ENCODE measurements around the gene ACO1.

Gene ACO1

GRCh38 chr9:32449969-32450368 is 65.5 kb downstream of the ACO1 start:
- no peak for DNase-seq (ENCODE audit: extremely low spot score)
- no peak for TF ChIP-seq NFRKB (IDR thresholded peaks at IDR 0.05)
- ChIA-PET POLR2A (no interaction called here), CTCF (no interaction called here)

- POLR2A ChIA-PET, result no interaction called here
- CTCF ChIA-PET, result no interaction called here
- no peak for DNase-seq (ENCODE audit: extremely low spot score)
- TF ChIP-seq BHLHE40 (IDR thresholded peaks at IDR 0.05; ENCODE audit: borderline replicate concordance), result no peak
- no peak for TF ChIP-seq FOXA1 (IDR thresholded peaks at IDR 0.05)
- no peak for TF ChIP-seq ARNT (IDR thresholded peaks at IDR 0.05)
- no peak for TF ChIP-seq LEF1 (IDR thresholded peaks at IDR 0.05; ENCODE audit: borderline replicate concordance)
- no peak for TF ChIP-seq L3MBTL2 (conservative IDR thresholded peaks at IDR 0.05)
- TF ChIP-seq NFRKB (IDR thresholded peaks at IDR 0.05), result no peak
- no peak for TF ChIP-seq TARDBP (IDR thresholded peaks at IDR 0.05)
- no peak for TF ChIP-seq ZNF384 (IDR thresholded peaks at IDR 0.05)
- TF ChIP-seq HDGF (IDR thresholded peaks at IDR 0.05; ENCODE audit: borderline replicate concordance), result no peak
- no peak for TF ChIP-seq ELF4 (IDR thresholded peaks at IDR 0.05)
- TF ChIP-seq FOXK2 (IDR thresholded peaks at IDR 0.05), result no peak
- no peak for TF ChIP-seq SP1 (IDR thresholded peaks at IDR 0.05)
- no peak for TF ChIP-seq FOXM1 (IDR thresholded peaks at IDR 0.05; ENCODE audit: borderline replicate concordance)
- TF ChIP-seq CTBP1 (IDR thresholded peaks at IDR 0.05; ENCODE audit: borderline replicate concordance), result no peak
- no peak for TF ChIP-seq PKNOX1 (IDR thresholded peaks at IDR 0.05)
- no peak for TF ChIP-seq SUZ12 (IDR thresholded peaks at IDR 0.05)
Measured at GRCh38 chr9:32454280-32454679, 69.8 kb downstream of the ACO1 start.

GRCh38 chr9:32455738-32456137 is 71.3 kb downstream of the ACO1 start:
- TF ChIP-seq BHLHE40 (IDR thresholded peaks at IDR 0.05; ENCODE audit: borderline replicate concordance) (no peak), SUZ12 (IDR thresholded peaks at IDR 0.05) (no peak), NFRKB (IDR thresholded peaks at IDR 0.05) (no peak), ZNF384 (IDR thresholded peaks at IDR 0.05) (no peak), ARNT (IDR thresholded peaks at IDR 0.05) (no peak), HDGF (IDR thresholded peaks at IDR 0.05; ENCODE audit: borderline replicate concordance) (no peak), L3MBTL2 (conservative IDR thresholded peaks at IDR 0.05) (no peak), FOXM1 (IDR thresholded peaks at IDR 0.05; ENCODE audit: borderline replicate concordance) (no peak), ELF4 (IDR thresholded peaks at IDR 0.05) (no peak), TARDBP (IDR thresholded peaks at IDR 0.05) (no peak), CTBP1 (IDR thresholded peaks at IDR 0.05; ENCODE audit: borderline replicate concordance) (no peak), SP1 (IDR thresholded peaks at IDR 0.05) (no peak), FOXK2 (IDR thresholded peaks at IDR 0.05) (no peak), PKNOX1 (IDR thresholded peaks at IDR 0.05) (no peak), LEF1 (IDR thresholded peaks at IDR 0.05; ENCODE audit: borderline replicate concordance) (no peak), FOXA1 (IDR thresholded peaks at IDR 0.05) (no peak)
- CTCF ChIA-PET, result no interaction called here
- POLR2A ChIA-PET, result no interaction called here
- DNase-seq (ENCODE audit: extremely low spot score), result no peak

- no peak for TF ChIP-seq TARDBP (IDR thresholded peaks at IDR 0.05)
- TF ChIP-seq HDGF (IDR thresholded peaks at IDR 0.05; ENCODE audit: borderline replicate concordance), result no peak
- no peak for TF ChIP-seq FOXA1 (IDR thresholded peaks at IDR 0.05)
- TF ChIP-seq SP1 (IDR thresholded peaks at IDR 0.05), result no peak
- no peak for TF ChIP-seq LEF1 (IDR thresholded peaks at IDR 0.05; ENCODE audit: borderline replicate concordance)
- TF ChIP-seq BHLHE40 (IDR thresholded peaks at IDR 0.05; ENCODE audit: borderline replicate concordance), result no peak
- TF ChIP-seq ARNT (IDR thresholded peaks at IDR 0.05), result no peak
- no peak for TF ChIP-seq SUZ12 (IDR thresholded peaks at IDR 0.05)
- POLR2A ChIA-PET, result no interaction called here
- CTCF ChIA-PET, result no interaction called here
- no peak for DNase-seq (ENCODE audit: extremely low spot score)
Measured at GRCh38 chr9:32456564-32456963, 72.1 kb downstream of the ACO1 start.

- POLR2A ChIA-PET, result no interaction called here
- DNase-seq (ENCODE audit: extremely low spot score), result no peak
- no peak for TF ChIP-seq ARNT (IDR thresholded peaks at IDR 0.05)
- no peak for TF ChIP-seq TARDBP (IDR thresholded peaks at IDR 0.05)
- no peak for TF ChIP-seq BHLHE40 (IDR thresholded peaks at IDR 0.05; ENCODE audit: borderline replicate concordance)
- no peak for TF ChIP-seq FOXM1 (IDR thresholded peaks at IDR 0.05; ENCODE audit: borderline replicate concordance)
- TF ChIP-seq ZNF384 (IDR thresholded peaks at IDR 0.05), result no peak
- TF ChIP-seq SP1 (IDR thresholded peaks at IDR 0.05), result no peak
- TF ChIP-seq ELF4 (IDR thresholded peaks at IDR 0.05), result no peak
- TF ChIP-seq L3MBTL2 (conservative IDR thresholded peaks at IDR 0.05), result no peak
- TF ChIP-seq LEF1 (IDR thresholded peaks at IDR 0.05; ENCODE audit: borderline replicate concordance), result no peak
- TF ChIP-seq PKNOX1 (IDR thresholded peaks at IDR 0.05), result no peak
- CTCF ChIA-PET, result no interaction called here
Measured at GRCh38 chr9:32463500-32464293, 79.3 kb downstream of the ACO1 start.

- TF ChIP-seq NFRKB (IDR thresholded peaks at IDR 0.05), result no peak
- POLR2A ChIA-PET, result no interaction called here
- CTCF ChIA-PET, result no interaction called here
- no peak for DNase-seq (ENCODE audit: extremely low spot score)
Measured at GRCh38 chr9:32468740-32469139, 84.3 kb downstream of the ACO1 start.

GRCh38 chr9:32472344-32472743 is 87.9 kb downstream of the ACO1 start:
- ChIA-PET CTCF (no interaction called here), POLR2A (no interaction called here)
- no peak for DNase-seq (ENCODE audit: extremely low spot score)
- TF ChIP-seq SP1 (IDR thresholded peaks at IDR 0.05) (no peak), ZNF384 (IDR thresholded peaks at IDR 0.05) (no peak), BHLHE40 (IDR thresholded peaks at IDR 0.05; ENCODE audit: borderline replicate concordance) (no peak), ELF4 (IDR thresholded peaks at IDR 0.05) (no peak), TARDBP (IDR thresholded peaks at IDR 0.05) (no peak), L3MBTL2 (conservative IDR thresholded peaks at IDR 0.05) (no peak), LEF1 (IDR thresholded peaks at IDR 0.05; ENCODE audit: borderline replicate concordance) (no peak), FOXM1 (IDR thresholded peaks at IDR 0.05; ENCODE audit: borderline replicate concordance) (no peak), PKNOX1 (IDR thresholded peaks at IDR 0.05) (no peak), FOXA1 (IDR thresholded peaks at IDR 0.05) (no peak)

Measured in HEK293T (cell line).